Retinal pigment epithelial cell (primary cell): ENCODE results near the gene TNIK.

Source experiments
- DNase-seq: peaks from one replicate; pipeline ENCODE4 v3.0.0-alpha.2; 2010; ENCODE audit warnings: low read depth
- H3K4me3 ChIP-seq: 2 replicates; pipeline ENCODE4 v1.5.1; 2011; ENCODE audit warnings: mild to moderate bottlenecking, low read length, control low read depth, moderate library complexity
- CTCF ChIP-seq: conservative IDR thresholded peaks from 2 replicates; pipeline ENCODE4 v1.5.1; 2011; ENCODE audit warnings: low read depth, low read length, control low read depth, inconsistent platforms

TNIK gene

GRCh38 chr3:171283183-171283847 lies 176.9 kb downstream of the TNIK start:
- no peak for TF ChIP-seq CTCF
- H3K4me3 ChIP-seq: no peak overlapping the region
- no peak for DNase-seq

GRCh38 chr3:171282041-171282440 lies 178.2 kb downstream of the TNIK start:
- TF ChIP-seq CTCF: no peak
- DNase-seq: no peak
- H3K4me3 ChIP-seq: no peak overlapping the region

GRCh38 chr3:171281256-171281992 lies 178.8 kb downstream of the TNIK start:
- no peak overlapping the region for H3K4me3 ChIP-seq
- DNase-seq: no peak
- no peak for TF ChIP-seq CTCF

GRCh38 chr3:171279972-171280371 lies 180.2 kb downstream of the TNIK start:
- H3K4me3 ChIP-seq: no peak overlapping the region
- no peak for DNase-seq
- TF ChIP-seq CTCF: no peak

GRCh38 chr3:171278299-171278590 lies 182.0 kb downstream of the TNIK start:
- TF ChIP-seq CTCF: no peak
- DNase-seq: no peak
- no peak overlapping the region for H3K4me3 ChIP-seq

- no peak for DNase-seq
- TF ChIP-seq CTCF: no peak
- H3K4me3 ChIP-seq: no peak overlapping the region
These were observed 182.5 kb downstream of the TNIK start for GRCh38 chr3:171277456-171278298.

GRCh38 chr3:171276923-171277322 lies 183.3 kb downstream of the TNIK start:
- TF ChIP-seq CTCF: no peak
- no peak overlapping the region for H3K4me3 ChIP-seq
- DNase-seq: no peak
